GM12891 (cell line): ENCODE measurements around the gene ABT1.

Source experiments
- PAX5 ChIP-seq: IDR thresholded peaks from 2 replicates; pipeline ENCODE4 v1.6.1; 2011; ENCODE audit warnings: low read length, moderate library complexity, mild to moderate bottlenecking; ENCODE audit not compliant: insufficient read depth, severe bottlenecking
- POLR2A ChIP-seq: IDR thresholded peaks from 2 replicates; pipeline ENCODE4 v1.6.1; 2011; ENCODE audit warnings: low read depth, low read length, control low read depth
- POLR2AphosphoS5 ChIP-seq: IDR thresholded peaks from 2 replicates; pipeline ENCODE4 v1.6.1; 2011; ENCODE audit warnings: low read depth, low read length, control low read depth
- TAF1 ChIP-seq: IDR thresholded peaks from 2 replicates; pipeline ENCODE4 v1.6.1; 2011; ENCODE audit warnings: low read depth, low read length, control low read depth

DNA sequence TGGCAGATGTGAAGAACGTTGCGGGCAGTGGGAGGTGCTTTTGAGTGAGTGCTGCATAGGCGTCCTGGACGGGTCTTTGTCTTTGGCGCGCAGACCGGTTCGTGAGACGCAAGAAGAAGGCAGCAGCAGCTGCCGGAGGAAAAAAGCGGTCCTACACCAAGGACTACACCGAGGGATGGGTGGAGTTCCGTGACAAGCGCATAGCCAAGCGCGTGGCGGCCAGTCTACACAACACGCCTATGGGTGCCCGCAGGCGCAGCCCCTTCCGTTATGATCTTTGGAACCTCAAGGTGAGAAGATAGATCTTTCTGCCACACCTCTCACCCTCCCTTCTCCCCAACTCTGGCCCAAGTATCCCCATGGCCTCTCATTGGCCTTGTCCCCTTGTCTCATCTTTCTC lies 1.1 kb downstream of the ABT1 start:
- no peak for TF ChIP-seq TAF1
- no peak for TF ChIP-seq POLR2A
- no peak for TF ChIP-seq POLR2AphosphoS5
- no peak for TF ChIP-seq PAX5
